H9 (cell line): ENCODE data around the gene IMPA2. TPM values are rescaled to one million over a fixed set of nuclear protein-coding genes. Genes with fewer than 3 reads are reported as not detected.

Experiments used
- DNase-seq: peaks from one replicate; pipeline ENCODE4 v3.0.0-alpha.2; 2017
- H2AFZ ChIP-seq: one replicate; pipeline ENCODE4 v1.6.1; 2013; ENCODE audit warnings: mild to moderate bottlenecking, low read length, control low read depth, moderate library complexity
- H2AK5ac ChIP-seq: 2 replicates; pipeline ENCODE4 v1.6.1; 2013; ENCODE audit warnings: low read length, control low read depth, mixed read lengths; ENCODE audit not compliant: insufficient read length
- H2BK120ac ChIP-seq: one replicate; pipeline ENCODE4 v1.6.1; 2013; ENCODE audit warnings: low read depth, mild to moderate bottlenecking, low read length, control low read depth, inconsistent platforms; ENCODE audit not compliant: poor library complexity, severe bottlenecking
- H2BK12ac ChIP-seq: 2 replicates; pipeline ENCODE4 v1.6.1; 2013; ENCODE audit warnings: low read length, control low read depth, mixed read lengths, low read depth; ENCODE audit not compliant: insufficient read length
- H2BK15ac ChIP-seq: 2 replicates; pipeline ENCODE4 v1.6.1; 2013; ENCODE audit warnings: low read depth, low read length, control low read depth
- H2BK20ac ChIP-seq: one replicate; pipeline ENCODE4 v1.6.1; 2013; ENCODE audit warnings: low read depth, mild to moderate bottlenecking, low read length, control low read depth, inconsistent platforms; ENCODE audit not compliant: poor library complexity, severe bottlenecking
- H2BK5ac ChIP-seq: 2 replicates; pipeline ENCODE4 v1.6.1; 2013; ENCODE audit warnings: low read length, control low read depth, mixed read lengths; ENCODE audit not compliant: insufficient read length
- H3K14ac ChIP-seq: 2 replicates; pipeline ENCODE4 v1.6.1; 2013; ENCODE audit warnings: low read length, control low read depth; ENCODE audit not compliant: insufficient read depth
- H3K18ac ChIP-seq: 2 replicates; pipeline ENCODE4 v1.6.1; 2013; ENCODE audit warnings: low read depth, mild to moderate bottlenecking, mixed read lengths, low read length, control low read depth; ENCODE audit not compliant: insufficient read length
- H3K23ac ChIP-seq: 2 replicates; pipeline ENCODE4 v1.6.1; 2013; ENCODE audit warnings: low read length, control low read depth, mixed read lengths, low read depth; ENCODE audit not compliant: insufficient read length
- H3K23me2 ChIP-seq: 2 replicates; pipeline ENCODE4 v1.6.1; 2013; ENCODE audit warnings: low read depth, mild to moderate bottlenecking, mixed read lengths, low read length, control low read depth; ENCODE audit not compliant: insufficient read length, poor library complexity, severe bottlenecking
- H3K27ac ChIP-seq: 2 replicates; pipeline ENCODE4 v1.5.1; 2013; ENCODE audit warnings: low read length, control low read depth, mixed read lengths, low read depth; ENCODE audit not compliant: insufficient read length
- H3K27me3 ChIP-seq: 2 replicates; pipeline ENCODE4 v1.6.1; 2013; ENCODE audit warnings: low read length, control low read depth, inconsistent platforms; ENCODE audit not compliant: insufficient read depth
- H3K4ac ChIP-seq: 2 replicates; pipeline ENCODE4 v1.6.1; 2013; ENCODE audit warnings: low read depth, mild to moderate bottlenecking, control low read depth, inconsistent platforms, low read length, moderate library complexity
- H3K4me1 ChIP-seq: 2 replicates; pipeline ENCODE4 v1.6.1; 2013; ENCODE audit warnings: low read length, control low read depth, inconsistent platforms; ENCODE audit not compliant: insufficient read depth
- H3K4me2 ChIP-seq: 2 replicates; pipeline ENCODE4 v1.6.1; 2013; ENCODE audit warnings: low read length, control low read depth, mixed read lengths; ENCODE audit not compliant: insufficient read length, insufficient read depth
- H3K56ac ChIP-seq: 2 replicates; pipeline ENCODE4 v1.6.1; 2013; ENCODE audit warnings: low read depth, mild to moderate bottlenecking, mixed read lengths, low read length, control low read depth; ENCODE audit not compliant: insufficient read length
- H3K79me1 ChIP-seq: 2 replicates; pipeline ENCODE4 v1.6.1; 2013; ENCODE audit warnings: low read depth, mild to moderate bottlenecking, moderate library complexity, low read length, control low read depth, inconsistent platforms; ENCODE audit not compliant: insufficient read depth, poor library complexity, severe bottlenecking
- H3K79me2 ChIP-seq: 2 replicates; pipeline ENCODE4 v1.6.1; 2013; ENCODE audit warnings: low read length, control low read depth, inconsistent platforms; ENCODE audit not compliant: insufficient read depth
- H3K9ac ChIP-seq: 2 replicates; pipeline ENCODE4 v1.6.1; 2013; ENCODE audit warnings: low read length, control low read depth, mixed read lengths; ENCODE audit not compliant: insufficient read length; ENCODE audit errors: extremely low read depth
- H3K9me3 ChIP-seq: one replicate; pipeline ENCODE4 v1.6.1; 2013; ENCODE audit warnings: low read depth, low read length, inconsistent platforms; ENCODE audit not compliant: control insufficient read depth
- H3T11ph ChIP-seq: one replicate; pipeline ENCODE4 v1.6.1; 2013; ENCODE audit warnings: mild to moderate bottlenecking, low read length, control low read depth, inconsistent platforms
- H4K20me1 ChIP-seq: one replicate; pipeline ENCODE4 v1.6.1; 2013; ENCODE audit not compliant: control insufficient read depth, insufficient read length, insufficient read depth
- H4K5ac ChIP-seq: 2 replicates; pipeline ENCODE4 v1.6.1; 2013; ENCODE audit warnings: low read depth, mild to moderate bottlenecking, mixed read lengths, low read length, control low read depth; ENCODE audit not compliant: insufficient read length
- H4K8ac ChIP-seq: replicated peaks from 2 replicates; pipeline ENCODE4 v1.6.1; 2013; ENCODE audit warnings: low read length, control low read depth, mixed read lengths, low read depth; ENCODE audit not compliant: insufficient read length
- H4K91ac ChIP-seq: 2 replicates; pipeline ENCODE4 v1.6.1; 2013; ENCODE audit warnings: low read depth, mild to moderate bottlenecking, moderate library complexity, mixed read lengths, low read length, control low read depth; ENCODE audit not compliant: insufficient read length
- H3K27ac Mint-ChIP-seq, 3 experiments: 2 replicates in 2 of 3; 3 replicates in 1 of 3; pipeline ENCODE4 v1.8.0; 2020 to 2021; ENCODE audit warnings: mixed read lengths in 3 of 3, mild to moderate bottlenecking in 1 of 3, moderate library complexity in 1 of 3
- H3K27me3 Mint-ChIP-seq: 2 replicates; pipeline ENCODE4 v1.8.0; 2021; ENCODE audit warnings: low read depth, mild to moderate bottlenecking, moderate library complexity, mixed read lengths
- H3K36me3 Mint-ChIP-seq, 3 experiments: 2 replicates in 2 of 3; 3 replicates in 1 of 3; pipeline ENCODE4 v1.8.0; 2020 to 2021; ENCODE audit warnings: low read depth in 3 of 3, mixed read lengths in 3 of 3; ENCODE audit not compliant: insufficient read depth in 1 of 3
- H3K4me1 Mint-ChIP-seq, 2 experiments: 2 replicates each; pipeline ENCODE4 v1.8.0; 2020; ENCODE audit warnings: mixed read lengths in 2 of 2
- H3K4me3 Mint-ChIP-seq, 2 experiments: 2 replicates in 1 of 2; 3 replicates in 1 of 2; pipeline ENCODE4 v1.8.0; 2020 to 2021; ENCODE audit warnings: mild to moderate bottlenecking in 2 of 2, mixed read lengths in 2 of 2, moderate library complexity in 1 of 2
- H3K9me3 Mint-ChIP-seq, 2 experiments: 2 replicates in 1 of 2; 3 replicates in 1 of 2; pipeline ENCODE4 v1.8.0; 2020; ENCODE audit warnings: mild to moderate bottlenecking in 2 of 2, mixed read lengths in 2 of 2, moderate library complexity in 1 of 2
- CTCF ChIP-seq: fragments of 200-600 bp; sonication (generic); conservative IDR thresholded peaks from 3 replicates; pipeline ENCODE4 v1.8.0; 2021; ENCODE audit warnings: antibody characterized with exemption, mild to moderate bottlenecking
- WGBS: extraction: QIAGEN DNeasy Blood & Tissue Kit; methylation state at CpG from one replicate; pipeline ENCODE4 v1.1.7; 2013; ENCODE audit warnings: missing lambda C conversion rate, low lambda C conversion rate, mixed read lengths; ENCODE audit not compliant: insufficient read length; ENCODE audit errors: extremely low coverage; 5-methylcytosine and 5-hydroxymethylcytosine counted together
- total RNA-seq: library from RNA; stranded (reverse); gene quantifications from 2 replicates; pipeline ENCODE4 v1.2.1, GENCODE V29; 2021

IMPA2 gene
- total RNA-seq, 1 experiment from 2014 or later = 73.8 TPM

GRCh38 chr18:11944252-11944651 is 37.1 kb upstream of the IMPA2 start:
- Histone ChIP-seq H2AK5ac (no peak overlapping the region), H2BK20ac (no peak overlapping the region), H3K9ac (no peak overlapping the region), H3K4me2 (no peak overlapping the region), H4K8ac (no peak overlapping the region), H4K5ac (no peak overlapping the region), H3K56ac (no peak overlapping the region), H3K27ac (no peak overlapping the region), H3K9me3 (no peaks in the 10 kb centered on the region), H3K79me1 (no peaks in the 10 kb centered on the region), H2BK12ac (no peak overlapping the region), H2BK5ac (no peak overlapping the region), H3K23ac (no peak overlapping the region), H3K18ac (no peak overlapping the region), H3T11ph (no peak overlapping the region), H3K27me3 (no peaks in the 10 kb centered on the region), H3K4me1 (peaks cover 2% of the 10 kb centered on the region; the same call in 1 of the 2 replicates), H2AFZ (no peak overlapping the region), H3K14ac (no peak overlapping the region), H3K79me2 (no peaks in the 10 kb centered on the region), H3K4ac (no peak overlapping the region), H4K20me1 (no peaks in the 10 kb centered on the region), H4K91ac (no peak overlapping the region), H3K23me2 (peaks cover 3% of the 10 kb centered on the region), H2BK120ac (no peak overlapping the region), H2BK15ac (no peak overlapping the region)
- H3K4me1 Mint-ChIP-seq = peaks cover 16 to 17% of the 10 kb centered on the region in 2 experiments
- H3K36me3 Mint-ChIP-seq = no peaks in the 10 kb centered on the region; a peak in 1 of 7 replicates
- no peak overlapping the region for H3K27ac Mint-ChIP-seq
- no peak for TF ChIP-seq CTCF
- H3K9me3 Mint-ChIP-seq = no peaks in the 10 kb centered on the region
- WGBS = no CpG with 5 or more reads among the region's 4 CpGs
- DNase-seq = no peak
- H3K4me3 Mint-ChIP-seq = no peak overlapping the region
- peaks cover 4% of the 10 kb centered on the region; the same call in 1 of the 2 replicates for H3K27me3 Mint-ChIP-seq
